ENCODE measurements around the gene B3GALT4.
A peak's percentile ranks its signal among the peaks of the same experiment; 100 is the strongest.

Gene B3GALT4

DNA sequence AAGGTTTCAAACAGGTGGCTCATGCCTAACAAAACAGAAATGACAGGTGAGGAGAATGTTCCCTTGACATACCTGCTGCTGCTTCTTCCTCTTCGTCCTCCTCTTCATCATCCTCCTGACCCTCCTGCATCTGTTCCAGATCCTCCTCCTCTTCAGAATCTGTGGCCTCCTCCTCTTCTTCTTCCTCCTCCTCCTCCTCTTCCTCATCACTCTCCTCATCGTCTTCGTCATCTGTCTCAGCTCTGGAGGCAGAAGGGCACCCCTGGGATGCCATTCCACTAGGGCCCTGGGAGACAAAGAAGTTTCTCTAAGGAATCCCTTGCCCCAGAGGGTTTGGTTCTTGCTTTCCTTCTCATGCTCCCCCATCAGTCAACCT is 43.0 kb downstream of the B3GALT4 start:
- Histone ChIP-seq H3K27ac (ENCODE audit: low read depth, low read length, poor library complexity, severe bottlenecking) (peak overlapping the region; percentile 97), H3K9me3 (ENCODE audit: low read length) (no peaks in the 10 kb centered on the region), H3F3A (ENCODE audit: insufficient read depth, low read length) (peaks cover 8% of the 10 kb centered on the region; the same call in 1 of the 2 replicates), H3K36me3 (ENCODE audit: insufficient read depth, low read length) (peaks cover 32% of the 10 kb centered on the region), H3K9me2 (ENCODE audit: low read depth, low read length) (no peaks in the 10 kb centered on the region), H3K4me3 (ENCODE audit: low read depth, low read length, poor library complexity, severe bottlenecking) (no peak overlapping the region), H3K27me3 (ENCODE audit: insufficient read depth, low read length) (no peaks in the 10 kb centered on the region), H3K4me2 (ENCODE audit: low read length) (peak overlapping the region; percentile 93; the same call in 1 of the 2 replicates), H3K4me1 (ENCODE audit: insufficient read depth, low read length, severe bottlenecking) (peaks cover 59% of the 10 kb centered on the region), H2AFZ (ENCODE audit: low read length) (no peak overlapping the region), H3K79me2 (ENCODE audit: insufficient read depth, low read length) (peaks cover 10% of the 10 kb centered on the region; the same call in 1 of the 2 replicates), H4K20me1 (ENCODE audit: insufficient read depth, low read length) (no peaks in the 10 kb centered on the region), H3K9ac (ENCODE audit: low read length) (no peak overlapping the region)
- TF ChIP-seq EZH2 (IDR thresholded peaks at IDR 0.05; ENCODE audit: borderline replicate concordance, low read length): no peak
- TF ChIP-seq, protein P1, sequence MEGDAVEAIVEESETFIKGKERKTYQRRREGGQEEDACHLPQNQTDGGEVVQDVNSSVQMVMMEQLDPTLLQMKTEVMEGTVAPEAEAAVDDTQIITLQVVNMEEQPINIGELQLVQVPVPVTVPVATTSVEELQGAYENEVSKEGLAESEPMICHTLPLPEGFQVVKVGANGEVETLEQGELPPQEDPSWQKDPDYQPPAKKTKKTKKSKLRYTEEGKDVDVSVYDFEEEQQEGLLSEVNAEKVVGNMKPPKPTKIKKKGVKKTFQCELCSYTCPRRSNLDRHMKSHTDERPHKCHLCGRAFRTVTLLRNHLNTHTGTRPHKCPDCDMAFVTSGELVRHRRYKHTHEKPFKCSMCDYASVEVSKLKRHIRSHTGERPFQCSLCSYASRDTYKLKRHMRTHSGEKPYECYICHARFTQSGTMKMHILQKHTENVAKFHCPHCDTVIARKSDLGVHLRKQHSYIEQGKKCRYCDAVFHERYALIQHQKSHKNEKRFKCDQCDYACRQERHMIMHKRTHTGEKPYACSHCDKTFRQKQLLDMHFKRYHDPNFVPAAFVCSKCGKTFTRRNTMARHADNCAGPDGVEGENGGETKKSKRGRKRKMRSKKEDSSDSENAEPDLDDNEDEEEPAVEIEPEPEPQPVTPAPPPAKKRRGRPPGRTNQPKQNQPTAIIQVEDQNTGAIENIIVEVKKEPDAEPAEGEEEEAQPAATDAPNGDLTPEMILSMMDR (IDR thresholded peaks at IDR 0.05; ENCODE audit: low read length): no peak

DNA sequence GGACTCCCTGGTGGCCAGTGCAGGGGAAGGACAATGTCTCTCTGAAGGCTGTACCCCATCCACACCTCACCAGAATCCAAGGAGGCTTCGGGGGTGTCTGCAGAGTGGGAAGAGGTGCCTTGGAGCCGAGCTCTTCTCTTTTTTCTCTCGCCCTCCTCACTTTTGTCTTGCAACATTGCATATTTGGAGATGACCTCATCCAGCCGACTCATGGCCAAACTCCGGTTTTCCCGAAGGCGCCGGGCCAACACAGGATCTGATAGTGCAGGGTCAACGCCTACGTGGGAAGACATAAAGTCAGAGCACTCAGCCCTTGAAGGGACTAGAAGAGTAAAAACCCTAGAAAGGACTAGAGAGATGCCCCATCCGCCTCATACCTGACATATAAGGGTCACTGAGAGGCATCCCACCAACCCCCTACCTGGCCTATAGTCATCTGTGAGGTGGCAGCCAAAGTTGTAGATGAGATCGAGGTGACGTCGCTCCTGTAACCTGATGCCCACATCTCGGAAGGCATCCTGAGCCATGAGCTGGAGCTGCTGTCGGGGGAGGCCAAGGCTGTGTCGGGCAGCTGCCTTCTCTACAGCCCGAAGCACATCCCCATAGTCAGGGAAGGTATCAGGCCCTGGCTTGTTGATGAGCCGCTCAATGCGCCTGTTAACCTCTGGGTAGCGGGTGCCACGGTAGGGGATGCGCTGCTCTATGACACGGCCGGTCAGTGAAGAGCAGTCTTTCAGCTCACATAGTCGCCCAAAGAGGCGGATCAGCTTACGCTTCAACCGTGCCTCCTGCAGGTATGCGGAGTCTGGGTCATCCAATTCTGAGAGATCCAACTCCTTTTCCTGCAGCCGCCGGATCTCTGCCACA is 43.6 kb downstream of the B3GALT4 start:
- TF ChIP-seq EZH2 (IDR thresholded peaks at IDR 0.05; ENCODE audit: borderline replicate concordance, low read length): no peak
- TF ChIP-seq, protein P1 (IDR thresholded peaks at IDR 0.05; ENCODE audit: low read length): no peak
- H3K36me3 ChIP-seq (ENCODE audit: insufficient read depth, low read length): peaks cover 32% of the 10 kb centered on the region
- peaks cover 8% of the 10 kb centered on the region; the same call in 1 of the 2 replicates for H3F3A ChIP-seq (ENCODE audit: insufficient read depth, low read length)
- H2AFZ ChIP-seq (ENCODE audit: low read length): no peak overlapping the region
- H3K27me3 ChIP-seq (ENCODE audit: insufficient read depth, low read length): no peaks in the 10 kb centered on the region
- H3K27ac ChIP-seq (ENCODE audit: low read depth, low read length, poor library complexity, severe bottlenecking): peak overlapping the region; percentile 97
- H3K4me2 ChIP-seq (ENCODE audit: low read length): peak overlapping the region; percentile 93
- H3K79me2 ChIP-seq (ENCODE audit: insufficient read depth, low read length): peaks cover 10% of the 10 kb centered on the region; the same call in 1 of the 2 replicates
- no peaks in the 10 kb centered on the region for H3K9me3 ChIP-seq (ENCODE audit: low read length)
- H3K4me1 ChIP-seq (ENCODE audit: insufficient read depth, low read length, severe bottlenecking): peaks cover 65% of the 10 kb centered on the region
- peak overlapping the region; percentile 83 for H3K4me3 ChIP-seq (ENCODE audit: low read depth, low read length, poor library complexity, severe bottlenecking)
- no peaks in the 10 kb centered on the region for H4K20me1 ChIP-seq (ENCODE audit: insufficient read depth, low read length)
- H3K9ac ChIP-seq (ENCODE audit: low read length): peak overlapping the region; percentile 95
- H3K9me2 ChIP-seq (ENCODE audit: low read depth, low read length): no peaks in the 10 kb centered on the region

DNA sequence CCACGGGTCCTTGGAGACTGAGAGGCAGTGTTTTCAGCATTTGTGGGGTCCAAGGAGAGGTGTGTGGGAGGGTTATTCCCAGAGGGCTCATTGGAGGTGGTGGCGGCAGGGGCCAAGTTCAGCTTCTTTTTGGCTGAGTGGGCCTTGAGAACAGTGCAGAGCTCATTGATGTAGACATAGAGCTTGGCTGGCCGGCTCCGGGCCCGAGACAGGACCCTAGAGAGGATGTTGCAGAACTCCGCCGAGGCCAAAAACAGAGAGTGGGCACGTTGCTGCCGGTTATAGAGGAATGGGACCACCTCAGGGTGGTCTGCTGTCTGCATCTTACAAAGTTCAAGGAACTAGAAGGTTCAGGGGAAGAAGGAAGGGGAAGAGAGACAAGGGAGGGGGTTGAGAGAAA is 44.3 kb downstream of the B3GALT4 start:
- peak overlapping the region; percentile 95 for H3K9ac ChIP-seq (ENCODE audit: low read length)

More for the DNA sequence above, 44.3 kb downstream of the B3GALT4 start:
- Histone ChIP-seq H3K27me3 (ENCODE audit: insufficient read depth, low read length) (no peaks in the 10 kb centered on the region), H3K4me3 (ENCODE audit: low read depth, low read length, poor library complexity, severe bottlenecking) (peak overlapping the region; percentile 83), H3K4me1 (ENCODE audit: insufficient read depth, low read length, severe bottlenecking) (peaks cover 69% of the 10 kb centered on the region), H3K27ac (ENCODE audit: low read depth, low read length, poor library complexity, severe bottlenecking) (peak overlapping the region; percentile 97), H4K20me1 (ENCODE audit: insufficient read depth, low read length) (no peaks in the 10 kb centered on the region), H2AFZ (ENCODE audit: low read length) (no peak overlapping the region), H3F3A (ENCODE audit: insufficient read depth, low read length) (peaks cover 8% of the 10 kb centered on the region; the same call in 1 of the 2 replicates), H3K4me2 (ENCODE audit: low read length) (peak overlapping the region; percentile 93), H3K36me3 (ENCODE audit: insufficient read depth, low read length) (peaks cover 32% of the 10 kb centered on the region), H3K9me3 (ENCODE audit: low read length) (no peaks in the 10 kb centered on the region), H3K9me2 (ENCODE audit: low read depth, low read length) (no peaks in the 10 kb centered on the region), H3K79me2 (ENCODE audit: insufficient read depth, low read length) (peaks cover 10% of the 10 kb centered on the region; the same call in 1 of the 2 replicates)
- TF ChIP-seq, protein P1 (IDR thresholded peaks at IDR 0.05; ENCODE audit: low read length): no peak
- TF ChIP-seq EZH2 (IDR thresholded peaks at IDR 0.05; ENCODE audit: borderline replicate concordance, low read length): no peak
